ENCODE measurements around the gene ATP6V0C.

The ATP6V0C gene

GRCh38 chr16:2518823-2519710 lies 5.3 kb downstream of the ATP6V0C start:
- TF ChIP-seq ZNF274 (IDR thresholded peaks at IDR 0.05; ENCODE audit: low read depth, low read length): no peak

GRCh38 chr16:2519711-2520080 lies 5.9 kb downstream of the ATP6V0C start:
- no peak for TF ChIP-seq ZNF274 (IDR thresholded peaks at IDR 0.05; ENCODE audit: low read depth, low read length)
- H3K4me3 ChIP-seq (ENCODE audit: low read length): no peak overlapping the region; the same call in 1 of the 2 replicates

More at GRCh38 chr16:2518823-2519710, 5.3 kb downstream of the ATP6V0C start:
- H3K4me3 ChIP-seq (ENCODE audit: low read length): no peak overlapping the region

GRCh38 chr16:2520097-2520783 lies 6.5 kb downstream of the ATP6V0C start, which contains the start of gene AMDHD2:
TSS of gene AMDHD2 (plus strand) at chr16:2520371. CDS start at chr16:2520459, 88 bp downstream.
- H3K4me3 ChIP-seq (ENCODE audit: low read length): peak within 1 kb of the TSS; percentile 68; the same call in 1 of the 2 replicates
- TF ChIP-seq ZNF274 (IDR thresholded peaks at IDR 0.05; ENCODE audit: low read depth, low read length): no peak

- TF ChIP-seq ZNF274 (IDR thresholded peaks at IDR 0.05; ENCODE audit: low read depth, low read length): no peak
- H3K4me3 ChIP-seq (ENCODE audit: low read length): peak overlapping the region; percentile 68; the same call in 1 of the 2 replicates
These were observed 7.2 kb downstream of the ATP6V0C start for GRCh38 chr16:2520784-2521531.

GRCh38 chr16:2523801-2524231 lies 10.1 kb downstream of the ATP6V0C start:
- TF ChIP-seq ZNF274 (IDR thresholded peaks at IDR 0.05; ENCODE audit: low read depth, low read length): no peak
- no peak overlapping the region for H3K4me3 ChIP-seq (ENCODE audit: low read length)

GRCh38 chr16:2524339-2524938 lies 10.7 kb downstream of the ATP6V0C start:
- H3K4me3 ChIP-seq (ENCODE audit: low read length): no peak overlapping the region

GRCh38 chr16:2526135-2526534 lies 12.4 kb downstream of the ATP6V0C start:
- no peak overlapping the region for H3K4me3 ChIP-seq (ENCODE audit: low read length)
- no peak for TF ChIP-seq ZNF274 (IDR thresholded peaks at IDR 0.05; ENCODE audit: low read depth, low read length)

More at GRCh38 chr16:2524339-2524938, 10.7 kb downstream of the ATP6V0C start:
- no peak for TF ChIP-seq ZNF274 (IDR thresholded peaks at IDR 0.05; ENCODE audit: low read depth, low read length)

GRCh38 chr16:2527071-2527783 lies 13.5 kb downstream of the ATP6V0C start:
- no peak for TF ChIP-seq ZNF274 (IDR thresholded peaks at IDR 0.05; ENCODE audit: low read depth, low read length)

GRCh38 chr16:2527784-2528100 lies 14.0 kb downstream of the ATP6V0C start:
- TF ChIP-seq ZNF274 (IDR thresholded peaks at IDR 0.05; ENCODE audit: low read depth, low read length): no peak
- H3K4me3 ChIP-seq (ENCODE audit: low read length): no peak overlapping the region

More at GRCh38 chr16:2527071-2527783, 13.5 kb downstream of the ATP6V0C start:
- H3K4me3 ChIP-seq (ENCODE audit: low read length): no peak overlapping the region

- no peak overlapping the region for H3K4me3 ChIP-seq (ENCODE audit: low read length)
- TF ChIP-seq ZNF274 (IDR thresholded peaks at IDR 0.05; ENCODE audit: low read depth, low read length): no peak
These were observed 14.7 kb downstream of the ATP6V0C start for GRCh38 chr16:2528161-2529060.

GRCh38 chr16:2529061-2529931 lies 15.5 kb downstream of the ATP6V0C start:
- H3K4me3 ChIP-seq (ENCODE audit: low read length): no peak overlapping the region
- no peak for TF ChIP-seq ZNF274 (IDR thresholded peaks at IDR 0.05; ENCODE audit: low read depth, low read length)
